HS-27A (cell line): ENCODE measurements around the gene TCF20.

ENCODE experiments used
- DNase-seq: peaks from one replicate; pipeline ENCODE4 v3.0.0-alpha.2; 2012; ENCODE audit warnings: low read depth, missing footprints

TCF20 gene

GRCh38 chr22:42282252-42282942, 11.9 kb upstream of the TCF20 start:
- DNase-seq, result no peak

- DNase-seq, result no peak
Observed at GRCh38 chr22:42281706-42282251, 11.3 kb upstream of the TCF20 start.

- no peak for DNase-seq
Observed at GRCh38 chr22:42281284-42281683, 10.8 kb upstream of the TCF20 start.

GRCh38 chr22:42280836-42281235, 10.4 kb upstream of the TCF20 start:
- no peak for DNase-seq

- no peak for DNase-seq
Observed at GRCh38 chr22:42280140-42280539, 9.7 kb upstream of the TCF20 start.

- no peak for DNase-seq
Observed at GRCh38 chr22:42279425-42280020, 9.1 kb upstream of the TCF20 start.

GRCh38 chr22:42277988-42278776, 7.7 kb upstream of the TCF20 start:
- DNase-seq, result no peak

- no peak for DNase-seq
Observed at GRCh38 chr22:42277232-42277753, 6.8 kb upstream of the TCF20 start.

GRCh38 chr22:42275970-42276369, 5.5 kb upstream of the TCF20 start:
- no peak for DNase-seq

- no peak for DNase-seq
Observed at GRCh38 chr22:42275176-42275575, 4.7 kb upstream of the TCF20 start.

GRCh38 chr22:42273855-42274451, 3.5 kb upstream of the TCF20 start:
- DNase-seq, result no peak

GRCh38 chr22:42272431-42272999, 2.1 kb upstream of the TCF20 start:
- DNase-seq, result no peak

GRCh38 chr22:42271906-42272305, 1.5 kb upstream of the TCF20 start:
- DNase-seq, result no peak

- no peak for DNase-seq
Observed at GRCh38 chr22:42271191-42271813, 849 bp upstream of the TCF20 start.

GRCh38 chr22:42270176-42270509, 310 bp downstream of the TCF20 start:
- no peak for DNase-seq

- no peak for DNase-seq
Observed at GRCh38 chr22:42269432-42270175, 849 bp downstream of the TCF20 start.

GRCh38 chr22:42268852-42269410, 1.5 kb downstream of the TCF20 start:
- DNase-seq, result no peak

GRCh38 chr22:42265321-42265720, 5.1 kb downstream of the TCF20 start:
- DNase-seq, result no peak

- DNase-seq, result no peak
Observed at GRCh38 chr22:42263944-42264343, 6.5 kb downstream of the TCF20 start.

GRCh38 chr22:42262964-42263363, 7.5 kb downstream of the TCF20 start:
- DNase-seq, result no peak

GRCh38 chr22:42261296-42261695, 9.2 kb downstream of the TCF20 start:
- DNase-seq, result no peak
